ENCODE results near the gene BPIFB1.

The BPIFB1 gene

GRCh38 chr20:33323236-33323635 lies 40.2 kb downstream of the BPIFB1 start:
- Histone ChIP-seq H3K36me3 (ENCODE audit: control insufficient read depth in 2 of 2, insufficient read depth in 2 of 2, low read length in 2 of 2) (no peaks in the 10 kb centered on the region), H3K9me3 (ENCODE audit: control insufficient read depth in 2 of 2, low read length in 2 of 2) (no peaks in the 10 kb centered on the region), H3K4me1 (ENCODE audit: control insufficient read depth, insufficient read depth, low read length) (no peaks in the 10 kb centered on the region), H3K4me3 (ENCODE audit: low read length in 2 of 2) (no peak overlapping the region), H3K27ac (ENCODE audit: low read length) (no peak overlapping the region), H3K27me3 (ENCODE audit: control insufficient read depth in 1 of 2, insufficient read depth in 2 of 2, low read length in 2 of 2) (peaks cover 2 to 26% of the 10 kb centered on the region in 2 donors), H3K9ac (ENCODE audit: low read length in 2 of 2) (no peak overlapping the region)

GRCh38 chr20:33325350-33325749 lies 42.3 kb downstream of the BPIFB1 start:
- peaks cover 2 to 22% of the 10 kb centered on the region in 2 donors for H3K27me3 ChIP-seq (ENCODE audit: control insufficient read depth in 1 of 2, insufficient read depth in 2 of 2, low read length in 2 of 2)
- no peak overlapping the region for H3K9ac ChIP-seq (ENCODE audit: low read length in 2 of 2)
- H3K4me1 ChIP-seq (ENCODE audit: control insufficient read depth, insufficient read depth, low read length) = no peaks in the 10 kb centered on the region
- no peaks in the 10 kb centered on the region for H3K9me3 ChIP-seq (ENCODE audit: control insufficient read depth in 2 of 2, low read length in 2 of 2)
- H3K27ac ChIP-seq (ENCODE audit: low read length) = no peak overlapping the region
- H3K4me3 ChIP-seq (ENCODE audit: low read length in 2 of 2) = no peak overlapping the region
- H3K36me3 ChIP-seq (ENCODE audit: control insufficient read depth in 2 of 2, insufficient read depth in 2 of 2, low read length in 2 of 2) = no peaks in the 10 kb centered on the region

- Histone ChIP-seq H3K4me3 (ENCODE audit: low read length in 2 of 2) (no peak overlapping the region), H3K9ac (ENCODE audit: low read length in 2 of 2) (no peak overlapping the region), H3K27ac (ENCODE audit: low read length) (no peak overlapping the region), H3K36me3 (ENCODE audit: control insufficient read depth in 2 of 2, insufficient read depth in 2 of 2, low read length in 2 of 2) (no peaks in the 10 kb centered on the region), H3K27me3 (ENCODE audit: control insufficient read depth in 1 of 2, insufficient read depth in 2 of 2, low read length in 2 of 2) (peaks cover 0 to 11% of the 10 kb centered on the region in 2 donors), H3K9me3 (ENCODE audit: control insufficient read depth in 2 of 2, low read length in 2 of 2) (no peaks in the 10 kb centered on the region), H3K4me1 (ENCODE audit: control insufficient read depth, insufficient read depth, low read length) (no peaks in the 10 kb centered on the region)
These were observed 45.4 kb downstream of the BPIFB1 start for GRCh38 chr20:33328157-33329137.

GRCh38 chr20:33332905-33333456 lies 50.0 kb downstream of the BPIFB1 start:
- H3K9me3 ChIP-seq (ENCODE audit: control insufficient read depth in 2 of 2, low read length in 2 of 2) = no peaks in the 10 kb centered on the region
- H3K27me3 ChIP-seq (ENCODE audit: control insufficient read depth in 1 of 2, insufficient read depth in 2 of 2, low read length in 2 of 2) = peaks cover 0 to 4% of the 10 kb centered on the region in 2 donors
- H3K27ac ChIP-seq (ENCODE audit: low read length) = no peak overlapping the region
- H3K4me3 ChIP-seq (ENCODE audit: low read length in 2 of 2) = no peak overlapping the region
- no peak overlapping the region for H3K9ac ChIP-seq (ENCODE audit: low read length in 2 of 2)
- no peaks in the 10 kb centered on the region for H3K36me3 ChIP-seq (ENCODE audit: control insufficient read depth in 2 of 2, insufficient read depth in 2 of 2, low read length in 2 of 2)
- H3K4me1 ChIP-seq (ENCODE audit: control insufficient read depth, insufficient read depth, low read length) = no peaks in the 10 kb centered on the region

GRCh38 chr20:33333616-33334015 lies 50.6 kb downstream of the BPIFB1 start:
- no peaks in the 10 kb centered on the region for H3K36me3 ChIP-seq (ENCODE audit: control insufficient read depth in 2 of 2, insufficient read depth in 2 of 2, low read length in 2 of 2)
- no peaks in the 10 kb centered on the region for H3K4me1 ChIP-seq (ENCODE audit: control insufficient read depth, insufficient read depth, low read length)
- no peak overlapping the region for H3K9ac ChIP-seq (ENCODE audit: low read length in 2 of 2)
- peaks cover 0 to 4% of the 10 kb centered on the region in 2 donors for H3K27me3 ChIP-seq (ENCODE audit: control insufficient read depth in 1 of 2, insufficient read depth in 2 of 2, low read length in 2 of 2)
- no peaks in the 10 kb centered on the region for H3K9me3 ChIP-seq (ENCODE audit: control insufficient read depth in 2 of 2, low read length in 2 of 2)
- no peak overlapping the region for H3K4me3 ChIP-seq (ENCODE audit: low read length in 2 of 2)
- no peak overlapping the region for H3K27ac ChIP-seq (ENCODE audit: low read length)

- Histone ChIP-seq H3K27me3 (ENCODE audit: control insufficient read depth in 1 of 2, insufficient read depth in 2 of 2, low read length in 2 of 2) (peaks cover 0 to 4% of the 10 kb centered on the region in 2 donors), H3K36me3 (ENCODE audit: control insufficient read depth in 2 of 2, insufficient read depth in 2 of 2, low read length in 2 of 2) (no peaks in the 10 kb centered on the region), H3K4me3 (ENCODE audit: low read length in 2 of 2) (no peak overlapping the region), H3K9ac (ENCODE audit: low read length in 2 of 2) (no peak overlapping the region), H3K9me3 (ENCODE audit: control insufficient read depth in 2 of 2, low read length in 2 of 2) (no peaks in the 10 kb centered on the region), H3K27ac (ENCODE audit: low read length) (no peak overlapping the region), H3K4me1 (ENCODE audit: control insufficient read depth, insufficient read depth, low read length) (no peaks in the 10 kb centered on the region)
These were observed 51.1 kb downstream of the BPIFB1 start for GRCh38 chr20:33334111-33334510.

GRCh38 chr20:33336375-33336774 lies 53.4 kb downstream of the BPIFB1 start:
- Histone ChIP-seq H3K36me3 (ENCODE audit: control insufficient read depth in 2 of 2, insufficient read depth in 2 of 2, low read length in 2 of 2) (no peaks in the 10 kb centered on the region), H3K4me1 (ENCODE audit: control insufficient read depth, insufficient read depth, low read length) (no peaks in the 10 kb centered on the region), H3K9ac (ENCODE audit: low read length in 2 of 2) (no peak overlapping the region), H3K27me3 (ENCODE audit: control insufficient read depth in 1 of 2, insufficient read depth in 2 of 2, low read length in 2 of 2) (peaks cover 0 to 4% of the 10 kb centered on the region in 2 donors), H3K27ac (ENCODE audit: low read length) (no peak overlapping the region), H3K9me3 (ENCODE audit: control insufficient read depth in 2 of 2, low read length in 2 of 2) (no peaks in the 10 kb centered on the region), H3K4me3 (ENCODE audit: low read length in 2 of 2) (no peak overlapping the region)

- Histone ChIP-seq H3K27ac (ENCODE audit: low read length) (no peak overlapping the region), H3K36me3 (ENCODE audit: control insufficient read depth in 2 of 2, insufficient read depth in 2 of 2, low read length in 2 of 2) (no peaks in the 10 kb centered on the region), H3K9me3 (ENCODE audit: control insufficient read depth in 2 of 2, low read length in 2 of 2) (no peaks in the 10 kb centered on the region), H3K27me3 (ENCODE audit: control insufficient read depth in 1 of 2, insufficient read depth in 2 of 2, low read length in 2 of 2) (peaks cover 1 to 6% of the 10 kb centered on the region in 2 donors), H3K9ac (ENCODE audit: low read length in 2 of 2) (no peak overlapping the region), H3K4me1 (ENCODE audit: control insufficient read depth, insufficient read depth, low read length) (no peaks in the 10 kb centered on the region), H3K4me3 (ENCODE audit: low read length in 2 of 2) (no peak overlapping the region)
These were observed 54.1 kb downstream of the BPIFB1 start for GRCh38 chr20:33337119-33337518.

- Histone ChIP-seq H3K4me1 (ENCODE audit: control insufficient read depth, insufficient read depth, low read length) (no peaks in the 10 kb centered on the region), H3K27ac (ENCODE audit: low read length) (no peak overlapping the region), H3K27me3 (ENCODE audit: control insufficient read depth in 1 of 2, insufficient read depth in 2 of 2, low read length in 2 of 2) (peaks cover 5 to 9% of the 10 kb centered on the region in 2 donors), H3K9me3 (ENCODE audit: control insufficient read depth in 2 of 2, low read length in 2 of 2) (no peaks in the 10 kb centered on the region), H3K4me3 (ENCODE audit: low read length in 2 of 2) (no peak overlapping the region), H3K36me3 (ENCODE audit: control insufficient read depth in 2 of 2, insufficient read depth in 2 of 2, low read length in 2 of 2) (no peaks in the 10 kb centered on the region), H3K9ac (ENCODE audit: low read length in 2 of 2) (no peak overlapping the region)
These were observed 54.6 kb downstream of the BPIFB1 start for GRCh38 chr20:33337531-33338165.

GRCh38 chr20:33338467-33339258 lies 55.6 kb downstream of the BPIFB1 start:
- H3K4me3 ChIP-seq (ENCODE audit: low read length in 2 of 2) = no peak overlapping the region
- H3K36me3 ChIP-seq (ENCODE audit: control insufficient read depth in 2 of 2, insufficient read depth in 2 of 2, low read length in 2 of 2) = no peaks in the 10 kb centered on the region
- no peaks in the 10 kb centered on the region for H3K9me3 ChIP-seq (ENCODE audit: control insufficient read depth in 2 of 2, low read length in 2 of 2)
- H3K4me1 ChIP-seq (ENCODE audit: control insufficient read depth, insufficient read depth, low read length) = no peaks in the 10 kb centered on the region
- H3K27me3 ChIP-seq (ENCODE audit: control insufficient read depth in 1 of 2, insufficient read depth in 2 of 2, low read length in 2 of 2) = peaks cover 5 to 9% of the 10 kb centered on the region in 2 donors
- H3K9ac ChIP-seq (ENCODE audit: low read length in 2 of 2) = no peak overlapping the region
- H3K27ac ChIP-seq (ENCODE audit: low read length) = no peak overlapping the region

All from stomach smooth muscle (tissue), 2 donors.